SK-N-SH (cell line): ENCODE measurements around the gene EPYC.

Experiments
- RAD21 ChIP-seq: IDR thresholded peaks from 2 replicates; pipeline ENCODE4 v1.6.1; 2012; ENCODE audit warnings: mild to moderate bottlenecking, low read length
- RFX5 ChIP-seq: IDR thresholded peaks from 2 replicates; pipeline ENCODE4 v1.6.1; 2012; ENCODE audit warnings: mild to moderate bottlenecking, improper control_type of control experiment, low read length
- SMC3 ChIP-seq: IDR thresholded peaks from 2 replicates; pipeline ENCODE4 v1.6.1; 2012; ENCODE audit warnings: low read depth, low read length, improper control_type of control experiment
- TF ChIP-seq, protein P1 (sequence below): fragments of 200-600 bp; sonication (generic); IDR thresholded peaks from 2 replicates; pipeline ENCODE4 v1.6.1; 2017; ENCODE audit warnings: antibody characterized with exemption, mild to moderate bottlenecking, moderate library complexity

DNA sequence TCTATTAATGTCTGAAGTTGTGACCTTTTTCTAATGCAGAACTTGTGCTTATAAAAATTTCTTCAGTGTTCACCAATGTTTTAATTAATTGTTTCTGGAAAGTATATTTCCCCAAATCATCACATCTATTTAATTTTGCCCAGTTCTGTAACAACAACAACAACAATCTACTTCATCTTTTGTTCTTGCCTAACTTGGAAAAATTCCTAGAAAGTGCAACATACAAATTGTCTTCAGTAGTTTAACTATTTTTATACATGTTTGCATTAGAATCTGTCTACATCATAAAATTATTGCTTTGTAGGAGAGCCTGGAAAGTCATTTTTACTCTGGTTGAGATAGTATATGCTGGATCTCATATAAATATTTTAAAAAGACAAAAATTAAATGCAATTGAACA, 88.3 kb downstream of the EPYC start:
- TF ChIP-seq SMC3 (no peak), RAD21 (no peak), RFX5 (no peak)
- TF ChIP-seq, protein P1, sequence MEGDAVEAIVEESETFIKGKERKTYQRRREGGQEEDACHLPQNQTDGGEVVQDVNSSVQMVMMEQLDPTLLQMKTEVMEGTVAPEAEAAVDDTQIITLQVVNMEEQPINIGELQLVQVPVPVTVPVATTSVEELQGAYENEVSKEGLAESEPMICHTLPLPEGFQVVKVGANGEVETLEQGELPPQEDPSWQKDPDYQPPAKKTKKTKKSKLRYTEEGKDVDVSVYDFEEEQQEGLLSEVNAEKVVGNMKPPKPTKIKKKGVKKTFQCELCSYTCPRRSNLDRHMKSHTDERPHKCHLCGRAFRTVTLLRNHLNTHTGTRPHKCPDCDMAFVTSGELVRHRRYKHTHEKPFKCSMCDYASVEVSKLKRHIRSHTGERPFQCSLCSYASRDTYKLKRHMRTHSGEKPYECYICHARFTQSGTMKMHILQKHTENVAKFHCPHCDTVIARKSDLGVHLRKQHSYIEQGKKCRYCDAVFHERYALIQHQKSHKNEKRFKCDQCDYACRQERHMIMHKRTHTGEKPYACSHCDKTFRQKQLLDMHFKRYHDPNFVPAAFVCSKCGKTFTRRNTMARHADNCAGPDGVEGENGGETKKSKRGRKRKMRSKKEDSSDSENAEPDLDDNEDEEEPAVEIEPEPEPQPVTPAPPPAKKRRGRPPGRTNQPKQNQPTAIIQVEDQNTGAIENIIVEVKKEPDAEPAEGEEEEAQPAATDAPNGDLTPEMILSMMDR = no peak
